ENCODE measurements around the gene EVC2.

EVC2 gene

DNA sequence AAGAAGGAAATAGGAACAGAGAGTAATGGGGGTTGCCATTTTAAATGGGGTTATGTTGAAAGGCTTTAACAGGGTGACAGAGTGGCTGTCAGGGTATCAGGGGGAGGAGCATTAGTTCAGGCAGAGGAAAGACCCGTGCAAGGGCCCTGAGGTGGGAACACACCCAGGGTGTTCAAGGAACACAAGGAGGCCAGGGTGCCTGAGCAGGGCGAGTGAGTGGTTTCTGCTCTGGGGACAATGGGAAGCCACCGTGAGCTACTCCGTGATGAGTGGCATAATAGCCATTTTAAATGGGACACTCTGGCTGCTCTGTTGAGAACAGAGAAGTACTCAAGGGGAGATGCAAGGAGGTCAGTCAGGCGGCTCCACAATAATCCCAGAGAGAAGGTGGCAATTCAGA is 4.5 kb downstream of the EVC2 start:
- TF ChIP-seq, protein P1, sequence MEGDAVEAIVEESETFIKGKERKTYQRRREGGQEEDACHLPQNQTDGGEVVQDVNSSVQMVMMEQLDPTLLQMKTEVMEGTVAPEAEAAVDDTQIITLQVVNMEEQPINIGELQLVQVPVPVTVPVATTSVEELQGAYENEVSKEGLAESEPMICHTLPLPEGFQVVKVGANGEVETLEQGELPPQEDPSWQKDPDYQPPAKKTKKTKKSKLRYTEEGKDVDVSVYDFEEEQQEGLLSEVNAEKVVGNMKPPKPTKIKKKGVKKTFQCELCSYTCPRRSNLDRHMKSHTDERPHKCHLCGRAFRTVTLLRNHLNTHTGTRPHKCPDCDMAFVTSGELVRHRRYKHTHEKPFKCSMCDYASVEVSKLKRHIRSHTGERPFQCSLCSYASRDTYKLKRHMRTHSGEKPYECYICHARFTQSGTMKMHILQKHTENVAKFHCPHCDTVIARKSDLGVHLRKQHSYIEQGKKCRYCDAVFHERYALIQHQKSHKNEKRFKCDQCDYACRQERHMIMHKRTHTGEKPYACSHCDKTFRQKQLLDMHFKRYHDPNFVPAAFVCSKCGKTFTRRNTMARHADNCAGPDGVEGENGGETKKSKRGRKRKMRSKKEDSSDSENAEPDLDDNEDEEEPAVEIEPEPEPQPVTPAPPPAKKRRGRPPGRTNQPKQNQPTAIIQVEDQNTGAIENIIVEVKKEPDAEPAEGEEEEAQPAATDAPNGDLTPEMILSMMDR (IDR thresholded peaks at IDR 0.05; ENCODE audit: insufficient read depth, low read depth, low read length, missing control alignments): no peak
- no peak overlapping the region for H3K4me3 ChIP-seq (ENCODE audit: low read depth, low read length)
- DNase-seq (ENCODE audit: low read depth): no peak

DNA sequence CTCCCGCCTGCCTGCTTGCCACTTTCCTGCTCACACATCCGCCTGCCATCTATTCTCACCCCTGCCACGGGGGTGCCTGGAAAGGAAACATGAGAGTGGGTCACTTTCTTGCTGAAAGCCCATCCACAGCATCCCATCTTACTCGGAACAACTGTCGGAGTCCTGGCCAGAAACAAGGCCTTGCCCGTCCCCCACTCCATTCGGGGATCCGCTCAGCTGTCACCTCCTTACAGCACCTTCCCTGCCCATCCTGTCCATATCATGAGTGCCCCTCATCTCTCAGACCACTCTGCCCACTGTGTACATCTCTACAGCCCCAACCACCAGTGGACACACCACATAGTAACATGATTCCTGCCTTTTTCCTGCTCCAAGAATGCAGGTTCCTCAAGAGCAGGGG is 6.4 kb downstream of the EVC2 start:
- DNase-seq (ENCODE audit: low read depth): no peak
- TF ChIP-seq, protein P1 (IDR thresholded peaks at IDR 0.05; ENCODE audit: insufficient read depth, low read depth, low read length, missing control alignments): no peak

DNA sequence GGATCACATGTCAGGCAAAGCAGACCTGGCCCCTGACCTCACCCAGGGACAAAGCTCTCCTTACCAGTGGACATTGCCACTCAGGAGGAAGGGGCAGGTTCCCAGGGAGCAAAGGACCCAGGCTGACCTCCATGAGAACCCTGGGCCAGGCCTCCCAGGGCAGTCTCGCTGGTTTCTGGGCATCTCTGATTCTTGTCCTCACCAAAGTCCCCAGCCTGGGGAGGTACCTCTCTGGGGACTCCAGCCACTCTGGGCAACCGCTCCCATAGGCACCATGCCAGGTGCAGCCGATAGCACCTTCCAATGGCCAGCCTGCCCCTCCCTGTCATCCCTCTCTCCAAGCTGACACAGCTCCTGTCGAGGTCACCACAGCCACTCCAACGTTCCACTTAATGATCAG is 7.9 kb downstream of the EVC2 start:
- DNase-seq (ENCODE audit: low read depth): no peak
- H3K4me3 ChIP-seq (ENCODE audit: low read depth, low read length): no peak overlapping the region
- TF ChIP-seq, protein P1 (IDR thresholded peaks at IDR 0.05; ENCODE audit: insufficient read depth, low read depth, low read length, missing control alignments): no peak

More for the DNA sequence above, 6.4 kb downstream of the EVC2 start:
- H3K4me3 ChIP-seq (ENCODE audit: low read depth, low read length): no peak overlapping the region

DNA sequence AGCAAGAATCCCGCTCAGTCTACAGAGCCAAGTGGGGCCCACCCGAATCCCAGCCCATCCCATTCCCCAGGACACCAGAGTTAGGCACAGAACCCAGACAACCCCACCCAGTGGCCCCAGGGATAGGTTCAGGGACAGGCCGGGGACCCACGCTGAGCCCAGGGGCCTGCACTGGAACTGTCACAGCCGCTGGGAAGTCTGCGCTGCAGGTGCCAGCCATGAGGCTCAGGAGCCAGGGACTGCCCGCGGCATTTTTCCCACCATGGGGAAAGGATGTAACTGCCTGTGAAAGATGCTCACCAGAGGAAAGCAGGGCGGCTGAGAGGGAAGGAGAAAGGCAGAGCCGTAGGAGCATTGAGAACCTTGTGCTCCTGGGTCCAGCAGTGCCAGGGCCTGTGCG is 12.0 kb downstream of the EVC2 start:
- H3K4me3 ChIP-seq (ENCODE audit: low read depth, low read length): no peak overlapping the region
- no peak for DNase-seq (ENCODE audit: low read depth)
- TF ChIP-seq, protein P1 (IDR thresholded peaks at IDR 0.05; ENCODE audit: insufficient read depth, low read depth, low read length, missing control alignments): no peak

DNA sequence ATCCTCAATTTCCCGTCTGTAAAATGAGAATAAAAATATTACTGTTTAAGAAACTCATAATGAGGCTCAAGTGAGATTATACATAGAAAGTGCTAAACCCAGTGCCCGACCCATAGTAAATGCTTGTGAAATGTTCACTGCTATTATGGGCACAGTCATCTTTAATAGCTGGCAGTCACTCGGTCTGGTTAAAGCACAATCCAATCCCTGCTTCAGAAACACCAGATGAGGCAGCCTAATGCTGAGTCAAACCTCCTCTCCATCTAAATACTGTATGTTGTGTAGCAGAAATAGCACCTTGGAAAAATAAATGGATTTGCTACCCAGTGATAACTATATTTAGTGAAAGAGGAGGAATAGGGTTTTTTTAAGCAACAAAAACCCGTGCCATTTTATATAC is 14.5 kb downstream of the EVC2 start:
- no peak overlapping the region for H3K4me3 ChIP-seq (ENCODE audit: low read depth, low read length)
- no peak for DNase-seq (ENCODE audit: low read depth)
- TF ChIP-seq, protein P1 (IDR thresholded peaks at IDR 0.05; ENCODE audit: insufficient read depth, low read depth, low read length, missing control alignments): no peak

DNA sequence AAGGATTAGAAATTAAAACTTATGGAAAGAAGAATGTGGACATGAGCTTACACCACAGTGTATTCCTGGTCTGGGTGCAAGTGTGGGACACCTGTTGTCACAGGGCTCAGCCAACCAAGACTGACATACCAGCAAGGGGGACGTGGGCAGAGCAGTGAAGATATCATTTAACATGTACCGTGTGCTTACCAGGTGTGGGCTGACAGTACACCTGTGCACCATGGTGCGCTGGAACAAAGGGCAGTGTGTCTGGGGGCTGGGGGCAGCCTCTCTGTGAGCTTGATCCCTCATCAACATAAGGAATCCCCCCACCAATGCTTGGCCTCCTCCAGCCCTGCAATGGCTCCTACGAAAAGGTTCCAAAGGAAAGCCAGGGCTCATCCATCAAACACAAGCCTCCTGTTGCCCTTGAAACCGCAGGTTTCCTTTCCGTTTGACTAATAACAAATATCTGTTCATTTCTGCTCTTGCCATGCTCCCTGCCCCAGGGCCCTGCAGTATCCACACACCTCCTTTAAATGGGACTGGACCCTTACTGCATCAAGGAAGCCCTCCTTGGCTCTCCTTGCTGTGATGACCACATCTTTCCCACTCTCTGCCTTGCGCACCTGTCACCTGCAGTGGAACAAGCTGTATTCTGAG is 16.7 kb downstream of the EVC2 start:
- no peak for DNase-seq (ENCODE audit: low read depth)
- TF ChIP-seq, protein P1 (IDR thresholded peaks at IDR 0.05; ENCODE audit: insufficient read depth, low read depth, low read length, missing control alignments): no peak
- H3K4me3 ChIP-seq (ENCODE audit: low read depth, low read length): no peak overlapping the region

DNA sequence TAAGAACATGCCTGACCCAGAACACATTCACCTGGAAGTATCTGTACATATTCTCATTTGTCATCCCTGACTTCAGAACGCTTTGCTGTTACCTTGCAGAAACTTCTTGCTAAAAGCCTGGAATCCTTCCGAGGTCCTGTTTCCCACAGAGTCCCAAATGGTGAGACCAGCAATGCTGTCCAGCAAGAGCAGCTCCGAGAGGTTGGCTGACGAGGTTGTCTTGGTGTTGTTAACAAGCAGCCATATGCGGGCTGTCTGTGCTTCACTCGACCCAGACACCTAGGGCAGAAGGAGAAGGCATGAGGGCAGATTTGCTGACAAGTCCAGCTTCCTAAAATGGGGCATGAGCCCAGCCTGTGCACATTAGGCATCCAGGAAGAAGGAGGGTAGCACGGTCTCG is 19.3 kb downstream of the EVC2 start:
- H3K4me3 ChIP-seq (ENCODE audit: low read depth, low read length): no peak overlapping the region
- DNase-seq (ENCODE audit: low read depth): no peak
- TF ChIP-seq, protein P1 (IDR thresholded peaks at IDR 0.05; ENCODE audit: insufficient read depth, low read depth, low read length, missing control alignments): no peak
